ENCODE data around the gene GMPPA.
A peak's percentile ranks its signal among the peaks of the same experiment; 100 is the strongest.

Gene GMPPA

DNA sequence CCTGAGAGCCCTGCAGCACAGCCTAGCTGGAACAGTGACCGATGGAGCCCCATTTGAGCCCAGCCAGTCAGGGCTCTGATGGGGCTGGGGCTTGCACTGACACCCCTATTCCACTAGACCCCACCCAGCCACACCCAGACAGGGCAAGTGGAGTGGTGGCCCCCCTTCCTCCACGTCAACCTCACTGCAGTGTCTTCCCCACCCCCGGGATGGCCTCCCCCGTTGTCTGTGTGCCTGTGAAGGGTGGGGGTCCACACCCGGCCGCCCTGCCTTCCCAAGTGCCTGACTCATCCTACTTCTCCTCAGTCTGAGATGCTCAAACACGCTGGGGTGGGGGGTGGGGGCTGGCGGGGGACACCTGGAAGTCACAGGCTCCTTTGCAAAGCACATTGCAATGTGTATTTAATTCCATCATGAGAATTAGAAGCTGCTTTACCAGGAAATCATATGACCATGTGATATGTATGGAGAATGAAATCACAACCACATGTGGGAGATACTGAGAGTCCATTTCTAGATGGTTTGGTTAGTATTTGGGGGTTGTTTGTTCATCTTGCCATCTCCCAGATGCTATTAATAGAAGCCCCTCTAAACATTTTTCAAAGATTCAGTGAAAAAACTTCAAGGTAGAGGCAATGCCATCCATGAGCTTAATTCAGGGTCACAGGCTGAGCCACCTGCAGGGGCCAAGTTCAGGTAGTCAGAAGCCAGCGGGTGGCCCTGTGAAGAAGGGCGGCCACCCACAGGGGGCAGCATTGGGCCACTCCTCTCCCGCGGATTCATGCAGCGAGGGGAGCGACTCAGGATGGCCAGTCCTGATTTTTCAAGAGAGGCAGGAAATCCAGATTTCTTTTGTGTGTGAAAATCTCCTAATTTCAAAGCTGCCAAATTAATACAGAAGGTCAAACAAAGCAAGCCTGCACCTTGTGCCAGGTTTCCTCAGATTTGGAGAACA lies 22.7 kb upstream of the GMPPA start:
- H3K4me3 ChIP-seq (ENCODE audit: insufficient read length, low read depth) = peak overlapping the region; percentile 12
- H3K9ac ChIP-seq (ENCODE audit: insufficient read length, low read depth) = no peak overlapping the region
- H3K27me3 ChIP-seq (ENCODE audit: insufficient read depth, insufficient read length) = no peaks in the 10 kb centered on the region
- peak; percentile 67 for DNase-seq (ENCODE audit: low read depth, low spot score)
- peaks cover 55% of the 10 kb centered on the region for H3K36me3 ChIP-seq (ENCODE audit: insufficient read depth, insufficient read length, low read length)
- peaks cover 10% of the 10 kb centered on the region for H3K4me1 ChIP-seq (ENCODE audit: insufficient read depth, insufficient read length)
- H3K9me3 ChIP-seq (ENCODE audit: insufficient read depth, low read length) = no peaks in the 10 kb centered on the region
- no peak for TF ChIP-seq SUZ12 (IDR thresholded peaks at IDR 0.05; ENCODE audit: extremely low read depth, insufficient read depth, insufficient read length)
- no peak for TF ChIP-seq ZNF274 (IDR thresholded peaks at IDR 0.05; ENCODE audit: low read depth, low read length)
- no peak for TF ChIP-seq YY1 (IDR thresholded peaks at IDR 0.05; ENCODE audit: insufficient read depth, insufficient read length)

DNA sequence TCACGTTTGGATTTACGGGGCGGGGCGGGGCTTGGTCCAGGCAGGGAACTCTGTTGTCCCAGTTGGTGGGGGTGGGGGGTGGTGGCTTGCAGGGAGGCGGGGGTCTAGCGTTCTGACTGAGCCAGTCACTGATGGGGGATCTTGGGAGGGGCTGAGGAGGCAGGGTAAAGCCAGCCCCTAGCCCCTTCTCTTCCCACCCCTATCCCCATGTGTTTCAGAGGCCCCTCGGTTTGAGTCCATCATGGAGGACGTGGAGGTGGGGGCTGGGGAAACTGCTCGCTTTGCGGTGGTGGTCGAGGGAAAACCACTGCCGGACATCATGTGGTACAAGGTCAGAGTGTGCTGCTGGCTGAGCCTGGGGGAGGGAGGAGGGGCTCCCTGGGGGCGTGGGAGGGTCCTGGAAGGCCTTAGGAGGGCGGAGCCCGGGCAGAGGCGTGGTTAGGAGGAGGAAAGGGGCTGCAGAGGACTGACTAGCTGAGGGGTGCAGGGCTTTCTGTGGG lies 22.0 kb upstream of the GMPPA start:
- Histone ChIP-seq H3K9me3 (ENCODE audit: insufficient read depth, low read length) (no peaks in the 10 kb centered on the region), H3K4me1 (ENCODE audit: insufficient read depth, insufficient read length) (peaks cover 10% of the 10 kb centered on the region), H3K4me3 (ENCODE audit: insufficient read length, low read depth) (peak overlapping the region; percentile 19), H3K36me3 (ENCODE audit: insufficient read depth, insufficient read length, low read length) (peaks cover 54% of the 10 kb centered on the region), H3K9ac (ENCODE audit: insufficient read length, low read depth) (peak overlapping the region; percentile 61), H3K27me3 (ENCODE audit: insufficient read depth, insufficient read length) (peaks cover 3% of the 10 kb centered on the region)
- TF ChIP-seq ZNF274 (IDR thresholded peaks at IDR 0.05; ENCODE audit: low read depth, low read length) (no peak), SUZ12 (IDR thresholded peaks at IDR 0.05; ENCODE audit: extremely low read depth, insufficient read depth, insufficient read length) (no peak), YY1 (IDR thresholded peaks at IDR 0.05; ENCODE audit: insufficient read depth, insufficient read length) (no peak)
- DNase-seq (ENCODE audit: low read depth, low spot score) = peak; percentile 74

DNA sequence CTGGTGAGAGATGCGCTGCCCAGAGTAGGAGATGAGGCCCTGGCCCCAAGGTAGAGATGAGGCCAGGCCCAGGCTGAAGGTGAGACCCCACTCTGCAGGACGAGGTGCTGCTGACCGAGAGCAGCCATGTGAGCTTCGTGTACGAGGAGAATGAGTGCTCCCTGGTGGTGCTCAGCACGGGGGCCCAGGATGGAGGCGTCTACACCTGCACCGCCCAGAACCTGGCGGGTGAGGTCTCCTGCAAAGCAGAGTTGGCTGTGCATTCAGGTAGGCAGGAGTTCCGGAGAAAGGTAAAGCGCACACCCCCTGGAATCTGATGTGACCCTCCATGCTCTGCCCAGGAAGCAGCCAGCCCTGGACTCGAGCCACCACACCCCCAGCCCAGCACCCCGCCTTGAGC lies 21.5 kb upstream of the GMPPA start:
- no peak for DNase-seq (ENCODE audit: low read depth, low spot score)
- Histone ChIP-seq H3K9ac (ENCODE audit: insufficient read length, low read depth) (peak overlapping the region; percentile 51), H3K9me3 (ENCODE audit: insufficient read depth, low read length) (no peaks in the 10 kb centered on the region), H3K27me3 (ENCODE audit: insufficient read depth, insufficient read length) (peaks cover 7% of the 10 kb centered on the region), H3K4me3 (ENCODE audit: insufficient read length, low read depth) (peak overlapping the region; percentile 5), H3K4me1 (ENCODE audit: insufficient read depth, insufficient read length) (peaks cover 10% of the 10 kb centered on the region), H3K36me3 (ENCODE audit: insufficient read depth, insufficient read length, low read length) (peaks cover 53% of the 10 kb centered on the region)
- TF ChIP-seq SUZ12 (IDR thresholded peaks at IDR 0.05; ENCODE audit: extremely low read depth, insufficient read depth, insufficient read length) = no peak
- TF ChIP-seq YY1 (IDR thresholded peaks at IDR 0.05; ENCODE audit: insufficient read depth, insufficient read length) = no peak
- TF ChIP-seq ZNF274 (IDR thresholded peaks at IDR 0.05; ENCODE audit: low read depth, low read length) = no peak

DNA sequence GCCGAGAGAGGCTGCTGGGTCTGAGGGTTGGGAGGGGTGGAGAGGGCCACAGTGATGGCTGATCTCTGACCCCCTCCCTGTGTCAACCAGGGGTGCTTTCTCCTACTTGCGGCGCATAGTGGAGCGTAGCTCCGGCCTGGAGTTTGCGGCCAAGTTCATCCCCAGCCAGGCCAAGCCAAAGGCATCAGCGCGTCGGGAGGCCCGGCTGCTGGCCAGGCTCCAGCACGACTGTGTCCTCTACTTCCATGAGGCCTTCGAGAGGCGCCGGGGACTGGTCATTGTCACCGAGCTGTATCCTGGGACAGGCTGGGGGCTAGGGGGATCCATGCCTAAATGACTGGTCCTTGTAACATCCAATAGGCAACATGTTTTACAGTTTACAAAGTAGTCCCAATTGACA lies 20.9 kb upstream of the GMPPA start:
- peaks cover 13% of the 10 kb centered on the region for H3K27me3 ChIP-seq (ENCODE audit: insufficient read depth, insufficient read length)
- no peak overlapping the region for H3K4me3 ChIP-seq (ENCODE audit: insufficient read length, low read depth)
- no peak for DNase-seq (ENCODE audit: low read depth, low spot score)
- H3K9me3 ChIP-seq (ENCODE audit: insufficient read depth, low read length) = no peaks in the 10 kb centered on the region
- peak overlapping the region; percentile 8 for H3K9ac ChIP-seq (ENCODE audit: insufficient read length, low read depth)
- peaks cover 13% of the 10 kb centered on the region for H3K4me1 ChIP-seq (ENCODE audit: insufficient read depth, insufficient read length)
- H3K36me3 ChIP-seq (ENCODE audit: insufficient read depth, insufficient read length, low read length) = peaks cover 54% of the 10 kb centered on the region
- TF ChIP-seq ZNF274 (IDR thresholded peaks at IDR 0.05; ENCODE audit: low read depth, low read length) = no peak
- TF ChIP-seq YY1 (IDR thresholded peaks at IDR 0.05; ENCODE audit: insufficient read depth, insufficient read length) = no peak
- no peak for TF ChIP-seq SUZ12 (IDR thresholded peaks at IDR 0.05; ENCODE audit: extremely low read depth, insufficient read depth, insufficient read length)

DNA sequence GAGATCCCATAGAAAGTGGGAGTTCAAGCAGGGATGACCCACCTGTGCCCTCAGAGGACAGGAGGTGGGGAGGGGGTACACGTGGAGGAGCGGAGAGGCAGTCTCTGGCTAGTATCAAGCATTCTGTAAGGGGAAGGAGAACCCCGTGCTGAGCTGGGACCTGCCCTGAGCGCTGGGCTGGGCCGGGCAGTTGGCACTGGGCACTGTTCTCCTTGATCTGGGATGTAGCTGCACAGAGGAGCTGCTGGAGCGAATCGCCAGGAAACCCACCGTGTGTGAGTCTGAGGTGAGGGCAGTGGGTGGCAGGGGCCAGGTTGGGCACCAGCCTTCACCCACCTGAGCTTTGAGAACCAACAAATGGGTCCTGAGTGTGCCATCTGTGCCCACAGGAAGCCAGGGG lies 19.8 kb upstream of the GMPPA start:
- Histone ChIP-seq H3K27me3 (ENCODE audit: insufficient read depth, insufficient read length) (peaks cover 23% of the 10 kb centered on the region), H3K9ac (ENCODE audit: insufficient read length, low read depth) (no peak overlapping the region)

DNA sequence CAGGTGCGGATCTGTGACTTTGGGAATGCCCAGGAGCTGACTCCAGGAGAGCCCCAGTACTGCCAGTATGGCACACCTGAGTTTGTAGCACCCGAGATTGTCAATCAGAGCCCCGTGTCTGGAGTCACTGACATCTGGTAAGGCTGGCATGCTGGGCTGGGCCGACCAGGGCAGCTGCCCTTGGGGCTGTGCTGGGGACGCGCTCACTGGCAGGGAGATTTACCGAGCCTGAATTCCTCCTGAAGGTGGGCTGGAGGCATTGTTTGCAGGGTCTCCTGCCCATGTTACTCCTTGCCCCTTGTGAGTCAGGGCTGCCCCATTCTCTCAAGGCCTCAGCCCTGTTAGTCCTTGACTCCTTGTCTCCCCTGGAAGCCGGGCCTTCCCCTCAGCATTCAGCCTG lies 18.7 kb upstream of the GMPPA start:
- Histone ChIP-seq H3K27me3 (ENCODE audit: insufficient read depth, insufficient read length) (peaks cover 34% of the 10 kb centered on the region), H3K4me1 (ENCODE audit: insufficient read depth, insufficient read length) (peaks cover 18% of the 10 kb centered on the region), H3K36me3 (ENCODE audit: insufficient read depth, insufficient read length, low read length) (peaks cover 43% of the 10 kb centered on the region), H3K9me3 (ENCODE audit: insufficient read depth, low read length) (no peaks in the 10 kb centered on the region), H3K9ac (ENCODE audit: insufficient read length, low read depth) (no peak overlapping the region), H3K4me3 (ENCODE audit: insufficient read length, low read depth) (no peak overlapping the region)
- DNase-seq (ENCODE audit: low read depth, low spot score) = no peak
- TF ChIP-seq SUZ12 (IDR thresholded peaks at IDR 0.05; ENCODE audit: extremely low read depth, insufficient read depth, insufficient read length) (no peak), ZNF274 (IDR thresholded peaks at IDR 0.05; ENCODE audit: low read depth, low read length) (no peak), YY1 (IDR thresholded peaks at IDR 0.05; ENCODE audit: insufficient read depth, insufficient read length) (no peak)

More for the DNA sequence above, 19.8 kb upstream of the GMPPA start:
- Histone ChIP-seq H3K4me1 (ENCODE audit: insufficient read depth, insufficient read length) (peaks cover 14% of the 10 kb centered on the region), H3K9me3 (ENCODE audit: insufficient read depth, low read length) (no peaks in the 10 kb centered on the region), H3K4me3 (ENCODE audit: insufficient read length, low read depth) (no peak overlapping the region), H3K36me3 (ENCODE audit: insufficient read depth, insufficient read length, low read length) (peaks cover 43% of the 10 kb centered on the region)
- DNase-seq (ENCODE audit: low read depth, low spot score) = no peak
- no peak for TF ChIP-seq ZNF274 (IDR thresholded peaks at IDR 0.05; ENCODE audit: low read depth, low read length)
- TF ChIP-seq YY1 (IDR thresholded peaks at IDR 0.05; ENCODE audit: insufficient read depth, insufficient read length) = no peak

DNA sequence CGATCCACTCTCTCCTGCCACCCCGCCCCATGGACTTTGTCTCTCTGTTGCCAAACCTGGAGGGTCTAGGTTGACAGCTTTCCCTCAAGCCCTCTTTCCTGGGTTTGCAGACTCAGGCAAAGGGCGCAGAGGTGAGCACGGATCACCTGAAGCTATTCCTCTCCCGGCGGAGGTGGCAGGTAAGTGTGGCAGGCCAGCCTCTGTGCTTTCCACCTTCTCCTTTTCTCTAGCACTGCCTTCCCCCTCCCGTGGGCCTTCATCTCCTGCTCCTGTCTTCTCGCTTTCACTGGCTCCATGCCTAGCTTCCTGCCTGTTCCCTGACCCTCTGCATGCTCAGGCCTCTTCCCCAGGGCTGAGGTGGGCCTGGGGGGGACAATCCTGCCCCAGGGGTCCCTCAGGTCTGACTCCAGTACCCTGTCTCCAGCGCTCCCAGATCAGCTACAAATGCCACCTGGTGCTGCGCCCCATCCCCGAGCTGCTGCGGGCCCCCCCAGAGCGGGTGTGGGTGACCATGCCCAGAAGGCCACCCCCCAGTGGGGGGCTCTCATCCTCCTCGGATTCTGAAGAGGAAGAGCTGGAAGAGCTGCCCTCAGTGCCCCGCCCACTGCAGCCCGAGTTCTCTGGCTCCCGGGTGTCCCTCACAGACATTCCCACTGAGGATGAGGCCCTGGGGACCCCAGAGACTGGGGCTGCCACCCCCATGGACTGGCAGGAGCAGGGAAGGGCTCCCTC lies 15.9 kb upstream of the GMPPA start:
- H3K4me1 ChIP-seq (ENCODE audit: insufficient read depth, insufficient read length) = peaks cover 19% of the 10 kb centered on the region
- H3K36me3 ChIP-seq (ENCODE audit: insufficient read depth, insufficient read length, low read length) = peaks cover 39% of the 10 kb centered on the region
- no peak for DNase-seq (ENCODE audit: low read depth, low spot score)
- H3K9me3 ChIP-seq (ENCODE audit: insufficient read depth, low read length) = no peaks in the 10 kb centered on the region
- H3K27me3 ChIP-seq (ENCODE audit: insufficient read depth, insufficient read length) = peaks cover 61% of the 10 kb centered on the region
- no peak for TF ChIP-seq YY1 (IDR thresholded peaks at IDR 0.05; ENCODE audit: insufficient read depth, insufficient read length)
- TF ChIP-seq SUZ12 (IDR thresholded peaks at IDR 0.05; ENCODE audit: extremely low read depth, insufficient read depth, insufficient read length) = no peak
- TF ChIP-seq ZNF274 (IDR thresholded peaks at IDR 0.05; ENCODE audit: low read depth, low read length) = no peak
- peak overlapping the region; percentile 37 for H3K9ac ChIP-seq (ENCODE audit: insufficient read length, low read depth)
- no peak overlapping the region for H3K4me3 ChIP-seq (ENCODE audit: insufficient read length, low read depth)
